Ascending aorta (tissue), 2 donors: Measurements from ENCODE around the gene PIEZO1. TPM values are rescaled to one million over a fixed set of nuclear protein-coding genes. Genes with fewer than 3 reads are reported as not detected.
"Not testable (repeated sequence)": the region's sequence is repeated elsewhere in the genome, so short reads cannot be mapped to it uniquely, and the experiment has no call there.

Experiments used
- DNase-seq, 2 donors: peaks; one replicate each; pipeline ENCODE4 v3.0.0-alpha.2; 2019; ENCODE audit warnings: low spot score in 2 of 2
- H3K27ac ChIP-seq, 2 donors: fragments of 200-600 bp; sonication (generic); one replicate each; pipeline ENCODE4 v1.5.1; 2016 to 2017; ENCODE audit warnings: mild to moderate bottlenecking in 1 of 2
- H3K27me3 ChIP-seq: fragments of 200-600 bp; sonication (generic); one replicate; pipeline ENCODE4 v1.5.1; 2017
- H3K36me3 ChIP-seq, 2 donors: fragments of 200-600 bp; sonication (generic); one replicate each; pipeline ENCODE4 v1.5.1; 2016
- H3K4me1 ChIP-seq, 2 donors: fragments of 200-600 bp; sonication (generic); one replicate each; pipeline ENCODE4 v1.5.1; 2016 to 2017; ENCODE audit warnings: mild to moderate bottlenecking in 1 of 2
- H3K4me3 ChIP-seq, 2 donors: fragments of 200-600 bp; sonication (generic); one replicate each; pipeline ENCODE4 v1.5.1; 2016 to 2017; ENCODE audit warnings: mild to moderate bottlenecking in 1 of 2
- H3K9me3 ChIP-seq, 2 donors: fragments of 200-600 bp; sonication (generic); one replicate each; pipeline ENCODE4 v1.5.1; 2016
- intact Hi-C: fragments of 100-400 bp; cut with DNase I; formaldehyde crosslinking; loops from one replicate; pipeline ENCODE4 v1.15.1; 2023
- total RNA-seq: library from RNA; depleted of rRNA; stranded (reverse); fragments of >200 nt; gene quantifications from one replicate; pipeline ENCODE4 v1.1.0, GENCODE V29; 2016
- TF ChIP-seq, protein P1 (sequence below), 3 experiments: fragments of 200-600 bp in 2 of 3; fragments of 450-650 bp in 1 of 3; sonication (generic) in 2 of 3; IDR thresholded peaks; one replicate each; pipeline ENCODE4 v1.5.1; 2016 to 2019; ENCODE audit warnings: antibody characterized with exemption in 3 of 3, mild to moderate bottlenecking in 1 of 3, moderate library complexity in 1 of 3

Gene PIEZO1
- total RNA-seq, 1 donor from 2014 or later: 428 TPM

DNA sequence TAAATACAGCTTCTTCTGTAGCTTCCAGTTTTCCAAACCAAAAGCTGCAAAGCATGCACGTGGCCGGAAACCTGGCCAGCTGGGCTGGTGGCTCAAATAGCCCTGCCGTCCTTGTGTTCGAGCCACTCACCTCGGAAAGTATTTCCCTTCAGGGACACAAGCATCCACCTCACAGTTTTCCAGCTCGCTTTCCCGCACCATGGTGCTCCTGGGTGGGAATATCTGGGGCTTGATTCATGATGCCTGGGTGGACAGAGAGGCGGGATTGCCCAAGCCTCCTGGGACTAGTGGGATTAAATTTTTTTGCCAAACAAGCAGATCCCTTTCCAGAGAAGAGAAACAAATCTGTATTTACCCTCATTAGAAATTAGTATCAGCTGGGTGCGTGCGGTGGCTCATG lies 115.0 kb downstream of the PIEZO1 start:
- Histone ChIP-seq H3K4me3 (no peak overlapping the region), H3K27ac (no peak overlapping the region), H3K4me1 (no peaks in the 10 kb centered on the region), H3K36me3 (no peaks in the 10 kb centered on the region), H3K27me3 (no peaks in the 10 kb centered on the region), H3K9me3 (no peaks in the 10 kb centered on the region)
- DNase-seq: no peak
- TF ChIP-seq, protein P1, sequence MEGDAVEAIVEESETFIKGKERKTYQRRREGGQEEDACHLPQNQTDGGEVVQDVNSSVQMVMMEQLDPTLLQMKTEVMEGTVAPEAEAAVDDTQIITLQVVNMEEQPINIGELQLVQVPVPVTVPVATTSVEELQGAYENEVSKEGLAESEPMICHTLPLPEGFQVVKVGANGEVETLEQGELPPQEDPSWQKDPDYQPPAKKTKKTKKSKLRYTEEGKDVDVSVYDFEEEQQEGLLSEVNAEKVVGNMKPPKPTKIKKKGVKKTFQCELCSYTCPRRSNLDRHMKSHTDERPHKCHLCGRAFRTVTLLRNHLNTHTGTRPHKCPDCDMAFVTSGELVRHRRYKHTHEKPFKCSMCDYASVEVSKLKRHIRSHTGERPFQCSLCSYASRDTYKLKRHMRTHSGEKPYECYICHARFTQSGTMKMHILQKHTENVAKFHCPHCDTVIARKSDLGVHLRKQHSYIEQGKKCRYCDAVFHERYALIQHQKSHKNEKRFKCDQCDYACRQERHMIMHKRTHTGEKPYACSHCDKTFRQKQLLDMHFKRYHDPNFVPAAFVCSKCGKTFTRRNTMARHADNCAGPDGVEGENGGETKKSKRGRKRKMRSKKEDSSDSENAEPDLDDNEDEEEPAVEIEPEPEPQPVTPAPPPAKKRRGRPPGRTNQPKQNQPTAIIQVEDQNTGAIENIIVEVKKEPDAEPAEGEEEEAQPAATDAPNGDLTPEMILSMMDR (IDR thresholded peaks at IDR 0.05): no peak
- intact Hi-C loops: no loop called here

DNA sequence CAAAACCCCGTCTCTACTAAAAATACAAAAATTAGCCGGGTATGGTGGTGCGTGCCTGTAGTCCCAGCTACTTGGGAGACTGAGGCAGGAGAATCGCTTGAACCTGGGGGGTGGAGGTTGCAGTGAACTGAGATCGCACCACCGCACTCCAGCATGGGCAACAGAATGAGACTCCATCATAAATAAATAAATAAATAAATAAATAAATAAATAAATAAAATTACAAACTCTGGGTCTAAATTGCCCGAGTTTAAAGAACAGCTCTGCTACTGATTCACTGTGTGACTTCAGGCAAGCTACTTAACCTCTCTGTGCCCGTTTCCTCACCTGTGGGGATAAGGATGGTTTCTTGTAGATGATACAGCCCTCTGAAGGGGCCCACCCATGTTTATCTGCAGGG lies 115.5 kb downstream of the PIEZO1 start:
- H3K27ac ChIP-seq, H3K27me3 ChIP-seq, H3K36me3 ChIP-seq, H3K4me1 ChIP-seq, intact Hi-C loops, H3K4me3 ChIP-seq, H3K9me3 ChIP-seq, DNase-seq: not testable (repeated sequence)

DNA sequence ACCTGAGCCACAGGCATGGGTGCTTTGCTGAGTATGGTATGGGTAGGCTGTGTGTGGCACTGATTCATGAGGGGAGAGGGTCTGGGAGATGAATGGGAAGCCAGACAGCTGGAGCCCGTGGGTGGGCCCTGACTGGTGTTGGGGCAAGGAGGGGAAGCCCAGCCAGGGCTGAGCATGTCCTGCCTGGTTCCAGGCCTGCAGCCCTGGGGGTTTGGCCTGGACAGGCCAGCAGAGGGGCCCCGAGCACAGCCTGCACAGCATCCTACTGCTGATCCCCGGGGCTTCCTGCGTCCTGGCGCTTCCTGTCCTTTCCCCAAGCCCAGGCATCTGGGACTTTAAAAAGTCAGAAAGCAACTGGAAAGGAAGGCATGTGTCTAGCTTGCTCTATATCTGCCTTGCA lies 117.6 kb downstream of the PIEZO1 start:
- peaks cover 0 to 6% of the 10 kb centered on the region in 2 donors for H3K4me1 ChIP-seq
- intact Hi-C loops: no loop called here
- H3K27ac ChIP-seq: no peak overlapping the region
- H3K36me3 ChIP-seq: no peaks in the 10 kb centered on the region
- H3K27me3 ChIP-seq: no peaks in the 10 kb centered on the region
- no peak overlapping the region for H3K4me3 ChIP-seq
- DNase-seq: no peak
- TF ChIP-seq, protein P1 (IDR thresholded peaks at IDR 0.05): no peak
- H3K9me3 ChIP-seq: no peaks in the 10 kb centered on the region

DNA sequence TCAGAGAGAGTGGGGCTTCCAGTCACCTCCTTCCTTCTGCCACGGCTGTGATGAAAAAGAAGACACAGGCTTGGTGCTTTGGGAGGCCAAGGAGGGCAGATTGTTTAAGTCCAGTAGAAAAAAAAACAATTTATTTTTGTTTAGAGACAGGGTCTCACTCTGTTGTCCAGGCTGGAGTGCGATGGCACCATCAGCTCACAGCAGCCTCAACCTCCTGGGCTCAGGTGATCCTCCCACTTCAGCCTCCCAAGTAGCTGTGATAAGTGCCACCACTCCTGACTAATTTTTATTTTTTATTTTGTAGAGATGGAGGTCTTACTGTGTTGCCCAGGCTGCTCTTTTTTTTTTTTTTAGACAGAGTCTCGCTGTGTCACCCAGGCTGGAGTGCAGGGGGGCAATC lies 119.5 kb downstream of the PIEZO1 start:
- no peaks in the 10 kb centered on the region for H3K36me3 ChIP-seq
- peaks cover 0 to 11% of the 10 kb centered on the region in 2 donors for H3K4me1 ChIP-seq
- no peak for DNase-seq
- no peaks in the 10 kb centered on the region for H3K27me3 ChIP-seq
- H3K9me3 ChIP-seq: no peaks in the 10 kb centered on the region
- H3K4me3 ChIP-seq: no peak overlapping the region
- TF ChIP-seq, protein P1 (IDR thresholded peaks at IDR 0.05): no peak
- H3K27ac ChIP-seq: no peak overlapping the region
- intact Hi-C loops: no loop called here

Other genes starting within 250 kb of the PIEZO1 start
- 36.3 TPM for gene ZC3H18, start 214.8 kb downstream of the PIEZO1 start, total RNA-seq
- not detected for gene IL17C, start 146.6 kb downstream of the PIEZO1 start, total RNA-seq
- gene CYBA, start 134.2 kb downstream of the PIEZO1 start, total RNA-seq: 361 TPM
- gene MVD, start 122.1 kb downstream of the PIEZO1 start, total RNA-seq: 72.9 TPM
- not detected for gene SNAI3, start 98.7 kb downstream of the PIEZO1 start, total RNA-seq
- 44.3 TPM for gene RNF166, start 78.8 kb downstream of the PIEZO1 start, total RNA-seq
- 4.2 TPM for gene CTU2, start 78.7 kb downstream of the PIEZO1 start, total RNA-seq
- not detected for gene CDT1, start 18.6 kb upstream of the PIEZO1 start, total RNA-seq
- gene APRT, start 26.7 kb upstream of the PIEZO1 start, total RNA-seq: 305 TPM
- gene GALNS, start 71.7 kb upstream of the PIEZO1 start, total RNA-seq: 62.2 TPM
- 7.6 TPM for gene TRAPPC2L, start 71.9 kb upstream of the PIEZO1 start, total RNA-seq
- not detected for gene PABPN1L, start 81.4 kb upstream of the PIEZO1 start, total RNA-seq
- gene CBFA2T3, start 192.0 kb upstream of the PIEZO1 start, total RNA-seq: 32.8 TPM